ENCODE data around the gene KRT74. TPM values are rescaled to one million over a fixed set of nuclear protein-coding genes. Genes with fewer than 3 reads are reported as not detected.

The KRT74 gene
- total and polyA plus RNA-seq, 10 of the 15 experiments (the other 5 are each of a cell fraction or from before 2014, with no cell fraction given) = not detected

GRCh38 chr12:52524898-52525591 is 48.6 kb downstream of the KRT74 start:
- no peak overlapping the region for H3K9ac ChIP-seq (ENCODE audit: control insufficient read depth, insufficient read depth, low read length)
- FAIRE-seq (no peak), DNase-seq (ENCODE audit: low read depth, low spot score) (no peak), ATAC-seq (peak; percentile 54; the same call in 2 of the 3 replicates)
- POLR2A ChIA-PET = no interaction called here
- no peak overlapping the region for H3K27ac ChIP-seq (ENCODE audit: control insufficient read depth, insufficient read depth)
- H4K20me1 ChIP-seq (ENCODE audit: control insufficient read depth, insufficient read depth) = no peaks in the 10 kb centered on the region
- CTCF ChIA-PET = interaction anchor here (0.5 kb wide), 1 partner anchor 146 kb away, joined by 3 read pairs; no protein-coding TSS in a partner anchor
- intact Hi-C loops (cut with micrococcal nuclease; ENCODE audit: unreplicated experiment) = no loop called here
- RAD21 ChIA-PET (ENCODE audit: unreplicated experiment) = no interaction called here
- no peaks in the 10 kb centered on the region for H3K79me2 ChIP-seq (ENCODE audit: control insufficient read depth, insufficient read depth, low read length)
- H3K36me3 ChIP-seq (ENCODE audit: control insufficient read depth in 2 of 2, insufficient read depth in 2 of 2, low read length in 1 of 2) = no peaks in the 10 kb centered on the region
- no peak for TF ChIP-seq ZBTB11 (CRISPR knock-in tag; IDR thresholded peaks at IDR 0.05)
- no peak for TF ChIP-seq CHD2 (IDR thresholded peaks at IDR 0.05; ENCODE audit: borderline replicate concordance, low read depth, low read length)
- TF ChIP-seq BHLHE40 (IDR thresholded peaks at IDR 0.05; ENCODE audit: borderline replicate concordance in 1 of 2, low read depth in 2 of 2, low read length in 1 of 2) = no peak
- no peak for TF ChIP-seq USF1 (IDR thresholded peaks at IDR 0.05; ENCODE audit: borderline replicate concordance, extremely low read length, insufficient read depth, low read depth, low read length)
- no peak for TF ChIP-seq SREBF2 (IDR thresholded peaks at IDR 0.05; ENCODE audit: low read length)
- TF ChIP-seq CBX5 (IDR thresholded peaks at IDR 0.05; ENCODE audit: low read depth) = no peak
- no peak for TF ChIP-seq NR2C1 (IDR thresholded peaks at IDR 0.05)
- no peak for TF ChIP-seq ZSCAN29 (IDR thresholded peaks at IDR 0.05)
- no peak for TF ChIP-seq SMAD5 (IDR thresholded peaks at IDR 0.05; ENCODE audit: low read depth)
- TF ChIP-seq CTCF (IDR thresholded peaks at IDR 0.05 in 2 of 3, conservative IDR thresholded peaks at IDR 0.05 in 1 of 3; ENCODE audit: control insufficient read depth in 2 of 3, extremely low read depth in 1 of 3, insufficient read depth in 1 of 3, low read depth in 3 of 3, low read length in 3 of 3) = no peak
- TF ChIP-seq PML (IDR thresholded peaks at IDR 0.05; ENCODE audit: low read length) = no peak
- TF ChIP-seq ZBED1 (IDR thresholded peaks at IDR 0.05; ENCODE audit: borderline replicate concordance) = no peak
- TF ChIP-seq HDAC2 (IDR thresholded peaks at IDR 0.05) = no peak
- TF ChIP-seq NRF1 (conservative IDR thresholded peaks at IDR 0.05; ENCODE audit: low read depth, low read length) = no peak
- no peak for TF ChIP-seq TCF12 (IDR thresholded peaks at IDR 0.05; ENCODE audit: low read depth, low read length)
- H2AFZ ChIP-seq (ENCODE audit: control insufficient read depth, low read depth, low read length) = no peak overlapping the region
- SMC1A ChIA-PET (ENCODE audit: uncharacterized antibody, unreplicated experiment) = no interaction called here
- WGBS (ENCODE audit: insufficient coverage, insufficient replicate concordance, low lambda C conversion rate, missing lambda C conversion rate) = under 1% methylated on average over 5 of the region's 5 CpGs
- no peak overlapping the region for H3K4me2 ChIP-seq (ENCODE audit: control insufficient read depth, insufficient read depth)
- no peak overlapping the region for H3K4me3 ChIP-seq
- in situ Hi-C loops (cut with MboI) = no loop called here
- no peaks in the 10 kb centered on the region for H3K4me1 ChIP-seq (ENCODE audit: control insufficient read depth, insufficient read depth, low read length)
- no peaks in the 10 kb centered on the region for H3K9me3 ChIP-seq (replicated peaks; ENCODE audit: control insufficient read depth, insufficient read depth, low read length)
- peaks cover 0 to 9% of the 10 kb centered on the region in 2 experiments; a peak in 3 of 4 replicates for H3K27me3 ChIP-seq (replicated peaks in 1 of 2; ENCODE audit: control insufficient read depth in 2 of 2, insufficient read depth in 2 of 2, low read length in 1 of 2)
- BruUV-seq (replicated peaks) = no TSS peak
